Stimulated activated CD4-positive, alpha-beta T cell treated with anti-CD3 and anti-CD28 coated beads, TNF-alpha, amount 100 ng/mL, for 48 hours (primary cell): ENCODE measurements around the gene TIMM50.
"Not testable (repeated sequence)": the region's sequence is repeated elsewhere in the genome, so short reads cannot be mapped to it uniquely, and the experiment has no call there.

Experiments
- DNase-seq, 3 donors: peaks; one replicate each; pipeline ENCODE4 v3.0.0-alpha.2; 2020; ENCODE audit warnings: low read depth in 3 of 3

TIMM50 gene

GRCh38 chr19:39480337-39481228 is at the start of gene TIMM50:
Gene TIMM50, plus strand, starts transcription at chr19:39480838. Its CDS starts 16 bp downstream, at chr19:39480854.
- DNase-seq, result peak; percentile 96 to 100 (median 97)

- no peak for DNase-seq
These were observed 48.0 kb upstream of the TIMM50 start for GRCh38 chr19:39432677-39433025.

GRCh38 chr19:39433480-39434079 is 47.1 kb upstream of the TIMM50 start:
- no peak for DNase-seq

- DNase-seq, result no peak
These were observed 46.2 kb upstream of the TIMM50 start for GRCh38 chr19:39434123-39435076.

- DNase-seq, result peak; percentile 99 to 100 (median 99)
These were observed 44.9 kb upstream of the TIMM50 start, which contains the start of gene RPS16 for GRCh38 chr19:39435499-39436349. Gene RPS16, minus strand, starts transcription at chr19:39435949. Its CDS starts 54 bp downstream, at chr19:39435895.

- no peak for DNase-seq
These were observed 44.3 kb upstream of the TIMM50 start for GRCh38 chr19:39436350-39436716.

GRCh38 chr19:39438270-39438934 is 42.2 kb upstream of the TIMM50 start:
- DNase-seq, result no peak

- no peak for DNase-seq
These were observed 35.9 kb upstream of the TIMM50 start for GRCh38 chr19:39444598-39445195.

- DNase-seq, result peak; percentile 97 to 98 (median 98)
These were observed 35.2 kb upstream of the TIMM50 start, which contains the start of gene SUPT5H for GRCh38 chr19:39445196-39446111. Gene SUPT5H, plus strand, starts transcription at chr19:39445582. Its CDS starts 309 bp downstream, at chr19:39445891.

GRCh38 chr19:39446365-39447084 is 34.1 kb upstream of the TIMM50 start:
- DNase-seq, result no peak

GRCh38 chr19:39448271-39448670 is 32.4 kb upstream of the TIMM50 start:
- DNase-seq, result no peak

- no peak for DNase-seq
These were observed 31.4 kb upstream of the TIMM50 start for GRCh38 chr19:39449116-39449797.

- not testable (repeated sequence) for DNase-seq
These were observed 29.4 kb upstream of the TIMM50 start for GRCh38 chr19:39451257-39451656.

GRCh38 chr19:39463403-39463802 is 17.2 kb upstream of the TIMM50 start:
- DNase-seq, result no peak

GRCh38 chr19:39465956-39466747 is 14.5 kb upstream of the TIMM50 start:
- DNase-seq, result no peak

- DNase-seq, result no peak
These were observed 12.7 kb upstream of the TIMM50 start for GRCh38 chr19:39467941-39468340.

GRCh38 chr19:39469036-39469435 is 11.6 kb upstream of the TIMM50 start:
- DNase-seq, result no peak
